Thymus (tissue), 11 donors: ENCODE results near the gene RTCB. TPM values are rescaled to one million over a fixed set of nuclear protein-coding genes. Genes with fewer than 3 reads are reported as not detected.

Experiments
- DNase-seq, 9 donors: peaks; one replicate each; pipeline ENCODE4 v3.0.0-alpha.2; 2013; ENCODE audit warnings: low spot score in 9 of 9, low read depth in 6 of 9, missing footprints in 1 of 9
- H3K27ac ChIP-seq, 2 donors: one replicate each; pipeline ENCODE4 v1.5.1; 2013; ENCODE audit warnings: control low read depth in 1 of 2, low read depth in 1 of 2, low read length in 1 of 2, mild to moderate bottlenecking in 1 of 2, moderate library complexity in 1 of 2
- H3K27me3 ChIP-seq, 2 donors: one replicate each; pipeline ENCODE4 v1.5.1; 2013; ENCODE audit warnings: low read length in 1 of 2; ENCODE audit not compliant: control insufficient read depth in 2 of 2, insufficient read depth in 1 of 2
- H3K36me3 ChIP-seq, 2 donors: one replicate each; pipeline ENCODE4 v1.5.1; 2013; ENCODE audit warnings: low read length in 1 of 2, mild to moderate bottlenecking in 1 of 2, moderate library complexity in 1 of 2; ENCODE audit not compliant: control insufficient read depth in 2 of 2, insufficient read depth in 2 of 2
- H3K4me1 ChIP-seq, 2 donors: one replicate each; pipeline ENCODE4 v1.5.1; 2013; ENCODE audit warnings: low read length in 2 of 2; ENCODE audit not compliant: control insufficient read depth in 2 of 2, insufficient read depth in 2 of 2
- H3K4me3 ChIP-seq, 2 donors: one replicate each; pipeline ENCODE4 v1.5.1; 2013; ENCODE audit warnings: low read length in 2 of 2, control low read depth in 1 of 2, mild to moderate bottlenecking in 1 of 2
- H3K9me3 ChIP-seq, 2 donors: one replicate each; pipeline ENCODE4 v1.5.1; 2013; ENCODE audit warnings: low read length in 1 of 2, mild to moderate bottlenecking in 1 of 2; ENCODE audit not compliant: control insufficient read depth in 2 of 2, insufficient read depth in 1 of 2
- WGBS: extraction: QIAGEN DNeasy Blood & Tissue Kit; methylation state at CpG from one replicate; pipeline ENCODE4 v1.1.7; 2013; 5-methylcytosine and 5-hydroxymethylcytosine counted together
- polyA plus RNA-seq: library from polyadenylated mRNA; stranded (reverse); fragments of 200-250 nt; gene quantifications from one replicate; pipeline ENCODE4 v1.2.3, GENCODE V29; 2013
- total RNA-seq: library from RNA; stranded (reverse); fragments of 120-200 nt; gene quantifications from one replicate; pipeline ENCODE4 v1.2.4, GENCODE V29; 2013
- donor health status: healthy.

Gene RTCB
- total and polyA plus RNA-seq, 2 donors: 39.9 to 114 TPM

DNA sequence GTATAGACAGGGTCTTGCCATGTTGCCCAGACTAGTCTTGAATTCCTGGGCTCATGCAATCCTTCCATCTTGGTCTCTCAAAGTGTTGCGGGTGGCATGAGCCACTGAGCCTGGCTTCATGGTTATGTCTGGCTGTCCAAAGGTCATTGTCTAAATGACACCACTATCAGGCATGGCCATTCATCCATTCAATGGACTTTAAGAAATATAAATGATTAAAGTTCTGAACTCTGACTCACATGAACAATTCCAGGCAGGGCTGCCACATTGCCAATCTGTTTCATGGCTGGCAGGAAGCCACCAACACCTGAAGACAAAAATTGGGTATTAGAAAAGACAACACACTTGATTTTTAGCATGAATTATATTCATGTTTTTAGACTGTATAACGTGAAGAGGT is 4.1 kb downstream of the RTCB start:
- DNase-seq: no peak
- Histone ChIP-seq H3K4me1 (peaks cover 11 to 13% of the 10 kb centered on the region in 2 donors), H3K27ac (no peak overlapping the region), H3K4me3 (no peak overlapping the region), H3K36me3 (peaks cover 14 to 29% of the 10 kb centered on the region in 2 donors), H3K27me3 (no peaks in the 10 kb centered on the region), H3K9me3 (no peaks in the 10 kb centered on the region)
- WGBS: 49% methylated on average over 2 of the region's 2 CpGs

DNA sequence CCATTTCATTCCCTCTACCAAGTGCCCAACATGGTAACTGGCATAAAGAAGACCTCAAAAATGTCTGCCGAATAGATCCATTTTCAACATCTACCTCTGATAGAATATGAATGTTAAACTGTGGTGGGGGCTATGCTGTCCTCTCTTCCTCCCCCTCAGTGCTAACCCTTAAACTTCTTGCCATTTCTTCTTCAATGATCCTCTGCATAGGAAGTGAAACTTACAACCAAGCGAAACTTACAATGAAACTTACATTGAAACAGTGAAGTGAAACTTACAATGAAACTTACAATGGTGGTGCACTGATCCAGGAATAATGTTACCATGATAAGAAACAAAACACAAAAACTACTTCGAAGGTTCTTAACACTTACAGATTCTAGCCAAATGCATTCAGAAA is 4.7 kb downstream of the RTCB start:
- DNase-seq: peak in 1 of 9 donors; percentile 19
- Histone ChIP-seq H3K4me3 (no peak overlapping the region), H3K9me3 (no peaks in the 10 kb centered on the region), H3K4me1 (peaks cover 11 to 13% of the 10 kb centered on the region in 2 donors), H3K27ac (no peak overlapping the region), H3K36me3 (peaks cover 18 to 29% of the 10 kb centered on the region in 2 donors), H3K27me3 (no peaks in the 10 kb centered on the region)
- WGBS: 85% methylated on average over 3 of the region's 3 CpGs

DNA sequence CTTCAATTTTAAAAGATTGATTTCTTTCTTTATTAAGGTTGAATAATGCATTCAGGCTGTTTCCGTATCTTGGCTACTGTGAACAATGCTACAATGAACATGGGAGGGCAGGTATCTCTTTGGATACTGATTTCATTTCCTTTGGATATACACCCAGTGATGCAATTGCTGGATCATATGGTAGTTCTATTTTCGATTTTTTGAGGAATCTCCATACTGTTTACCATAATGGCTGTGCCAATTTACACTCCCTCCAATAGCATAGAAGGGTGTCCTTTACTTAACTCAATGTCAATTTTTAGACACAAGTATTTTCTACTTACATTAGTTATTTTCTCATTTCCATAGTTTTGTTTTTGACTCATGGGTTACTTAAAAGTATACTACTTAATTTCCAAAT is 8.0 kb downstream of the RTCB start:
- H3K36me3 ChIP-seq: peaks cover 43 to 48% of the 10 kb centered on the region in 2 donors
- DNase-seq: no peak
- H3K9me3 ChIP-seq: no peaks in the 10 kb centered on the region

DNA sequence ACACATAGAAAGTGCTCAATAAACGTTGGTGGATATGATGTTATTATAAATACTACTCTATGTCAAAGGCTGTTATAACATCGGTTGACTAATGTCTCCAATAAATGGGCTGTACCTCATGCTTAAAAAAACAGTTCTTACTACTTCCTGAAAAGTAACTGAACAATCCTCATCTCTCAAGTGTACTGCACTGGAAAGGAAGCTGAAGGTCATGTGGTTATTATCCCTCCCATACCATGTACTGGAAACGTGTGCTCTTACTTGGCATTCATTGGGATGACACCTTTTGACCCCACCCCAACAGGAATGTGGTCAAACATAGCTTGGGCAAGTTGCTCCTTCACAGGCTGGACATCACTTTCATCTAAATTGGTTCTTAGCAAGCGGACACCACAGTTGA is 10.6 kb downstream of the RTCB start:
- no peak for DNase-seq

More for the DNA sequence above, 8.0 kb downstream of the RTCB start:
- Histone ChIP-seq H3K4me3 (no peak overlapping the region), H3K4me1 (no peaks in the 10 kb centered on the region), H3K27ac (no peak overlapping the region), H3K27me3 (no peaks in the 10 kb centered on the region)
- 97% methylated on average over 2 of the region's 2 CpGs for WGBS

DNA sequence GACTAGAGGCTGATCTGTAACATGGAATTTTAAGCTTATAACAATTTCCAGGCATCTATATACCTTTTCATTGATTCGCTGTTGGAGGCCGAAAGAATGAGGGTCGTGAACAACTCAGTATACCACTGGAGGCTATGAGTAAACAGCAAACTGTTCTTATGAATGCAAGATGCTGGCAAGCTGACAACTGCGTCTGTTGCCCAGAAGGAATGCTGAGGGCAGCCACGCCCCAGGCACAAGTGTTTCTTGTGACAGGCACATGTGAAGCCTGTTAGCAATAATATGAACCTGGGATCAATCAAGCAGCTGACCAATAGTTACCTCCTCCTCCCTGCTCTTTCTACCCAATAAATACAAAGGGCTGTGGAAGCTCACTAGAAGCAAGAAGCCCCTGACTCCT is 15.3 kb downstream of the RTCB start:
- no peak for DNase-seq
- Histone ChIP-seq H3K9me3 (no peaks in the 10 kb centered on the region), H3K27ac (no peak overlapping the region), H3K36me3 (peaks cover 66 to 70% of the 10 kb centered on the region in 2 donors), H3K4me1 (no peaks in the 10 kb centered on the region), H3K4me3 (no peak overlapping the region), H3K27me3 (no peaks in the 10 kb centered on the region)
- 96% methylated on average over 5 of the region's 5 CpGs for WGBS

More for the DNA sequence above, 10.6 kb downstream of the RTCB start:
- no peak overlapping the region for H3K27ac ChIP-seq
- H3K36me3 ChIP-seq: peaks cover 35 to 54% of the 10 kb centered on the region in 2 donors
- H3K4me1 ChIP-seq: no peaks in the 10 kb centered on the region
- no peaks in the 10 kb centered on the region for H3K27me3 ChIP-seq
- no peak overlapping the region for H3K4me3 ChIP-seq
- 88% methylated on average over 4 of the region's 4 CpGs for WGBS
- H3K9me3 ChIP-seq: no peaks in the 10 kb centered on the region

DNA sequence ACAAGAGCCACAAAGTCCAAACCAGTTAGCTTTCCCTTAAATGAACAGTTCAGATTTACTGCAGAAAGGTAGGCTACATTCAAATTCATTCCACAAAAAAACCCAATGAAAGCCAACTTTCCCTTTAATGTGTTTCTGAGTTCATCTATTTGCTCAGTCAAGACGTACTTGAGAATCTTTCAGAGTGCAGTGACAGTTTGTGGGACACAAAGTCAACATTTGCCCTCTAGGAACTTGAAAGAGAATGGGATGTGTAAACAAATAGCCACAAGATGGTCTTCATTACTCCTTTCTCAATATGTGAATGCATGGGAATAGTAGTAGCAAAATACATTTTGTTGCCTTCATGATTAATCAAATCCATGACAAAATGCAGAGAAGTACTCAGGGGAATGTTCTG is 15.8 kb downstream of the RTCB start:
- no peak overlapping the region for H3K27ac ChIP-seq
- H3K9me3 ChIP-seq: no peaks in the 10 kb centered on the region
- H3K4me3 ChIP-seq: no peak overlapping the region
- no peaks in the 10 kb centered on the region for H3K4me1 ChIP-seq
- H3K36me3 ChIP-seq: peaks cover 64 to 69% of the 10 kb centered on the region in 2 donors
- no peaks in the 10 kb centered on the region for H3K27me3 ChIP-seq
- 99% methylated on average over 1 of the region's 1 CpG for WGBS
- no peak for DNase-seq

DNA sequence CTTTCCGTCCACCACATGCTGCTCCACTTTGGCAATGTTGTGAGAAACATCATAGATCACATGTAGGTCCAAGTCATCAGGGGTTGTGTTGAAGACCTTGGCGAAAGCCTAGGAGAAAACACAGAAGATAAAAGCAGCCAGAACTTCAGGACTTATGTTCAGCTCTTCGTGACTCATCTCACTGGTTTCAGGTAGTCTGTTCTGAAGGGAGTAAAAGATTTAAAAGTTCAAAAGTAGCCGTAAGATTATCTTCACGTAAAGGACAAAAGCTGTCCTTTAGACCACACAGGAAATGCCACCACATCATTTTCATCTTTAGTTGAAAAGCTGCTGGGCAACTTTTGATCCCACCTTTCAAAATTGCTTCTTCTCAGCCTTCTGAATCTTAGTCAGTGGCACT is 16.9 kb downstream of the RTCB start:
- WGBS: 93% methylated on average over 5 of the region's 5 CpGs
- Histone ChIP-seq H3K36me3 (peaks cover 61 to 66% of the 10 kb centered on the region in 2 donors), H3K4me3 (no peak overlapping the region), H3K9me3 (no peaks in the 10 kb centered on the region), H3K27me3 (no peaks in the 10 kb centered on the region), H3K27ac (no peak overlapping the region), H3K4me1 (no peaks in the 10 kb centered on the region)
- no peak for DNase-seq

DNA sequence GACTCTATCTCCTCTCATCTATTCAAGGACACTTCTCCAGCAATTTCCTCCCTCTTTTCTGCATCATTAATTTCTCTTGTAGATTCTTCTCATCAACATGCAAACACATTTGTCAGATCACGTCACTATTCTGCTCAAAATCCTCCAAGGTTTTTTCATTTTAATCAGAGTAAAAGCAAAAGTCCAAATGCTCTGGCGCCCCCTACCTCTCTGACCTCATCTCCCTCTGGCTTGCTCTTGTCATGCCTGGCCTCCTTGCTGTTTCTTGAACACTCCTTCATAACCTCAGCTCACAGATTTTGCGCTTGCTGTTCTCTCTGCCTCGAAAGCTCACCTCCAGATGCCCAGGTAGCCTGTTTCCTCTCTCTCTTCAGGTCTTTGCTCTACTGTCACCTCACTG is 22.4 kb downstream of the RTCB start:
- H3K27ac ChIP-seq: no peak overlapping the region
- H3K27me3 ChIP-seq: no peaks in the 10 kb centered on the region
- H3K4me3 ChIP-seq: no peak overlapping the region
- H3K36me3 ChIP-seq: peaks cover 61 to 67% of the 10 kb centered on the region in 2 donors
- no peaks in the 10 kb centered on the region for H3K4me1 ChIP-seq
- no peaks in the 10 kb centered on the region for H3K9me3 ChIP-seq
- WGBS: 93% methylated on average over 4 of the region's 4 CpGs
- DNase-seq: peak in 2 of 9 donors; percentile 16 to 21

DNA sequence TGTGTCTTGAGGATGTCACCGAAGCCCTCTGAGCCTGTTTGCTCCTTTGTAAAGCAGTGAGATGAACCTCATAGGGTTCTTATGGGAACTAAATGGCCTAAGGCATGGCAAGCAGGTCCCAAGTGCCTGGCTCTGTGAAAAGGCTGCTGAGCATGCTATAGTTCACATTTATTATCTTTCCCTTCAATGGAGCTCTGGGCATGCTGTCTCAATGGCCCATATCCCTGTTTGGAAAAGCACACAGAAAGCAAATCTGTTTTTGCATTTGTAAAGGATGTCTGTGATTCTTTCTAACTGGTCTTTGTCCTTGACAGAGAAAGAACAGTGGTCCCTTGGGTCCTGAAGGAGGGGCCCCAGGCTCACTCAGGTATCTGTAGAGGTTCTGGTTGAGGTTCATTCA is 26.4 kb downstream of the RTCB start:
- Histone ChIP-seq H3K9me3 (no peaks in the 10 kb centered on the region), H3K4me1 (no peaks in the 10 kb centered on the region), H3K4me3 (no peak overlapping the region), H3K36me3 (peaks cover 31 to 32% of the 10 kb centered on the region in 2 donors), H3K27ac (no peak overlapping the region), H3K27me3 (no peaks in the 10 kb centered on the region)
- DNase-seq: no peak
- 100% methylated on average over 1 of the region's 1 CpG for WGBS

DNA sequence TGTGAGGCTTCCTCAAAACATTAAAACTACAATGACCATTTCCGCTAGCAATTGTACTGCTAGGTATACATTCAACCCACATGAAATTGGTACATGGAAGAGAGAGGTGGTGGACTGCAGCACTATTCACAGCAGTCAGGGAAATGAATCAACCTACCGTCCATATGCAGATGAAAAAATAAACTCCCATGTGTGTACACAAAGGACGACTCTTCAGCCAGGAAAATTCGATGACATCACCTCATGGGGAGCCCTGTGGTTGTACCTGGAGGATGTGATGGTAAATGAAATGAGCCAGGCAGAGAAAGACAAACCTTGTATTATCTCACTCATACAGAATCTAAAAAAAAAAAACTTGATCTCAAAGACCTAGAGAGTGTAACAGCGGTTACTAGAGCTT is 31.1 kb downstream of the RTCB start:
- Histone ChIP-seq H3K36me3 (peaks cover 7% of the 10 kb centered on the region in 2 donors), H3K4me1 (no peaks in the 10 kb centered on the region), H3K9me3 (no peaks in the 10 kb centered on the region), H3K4me3 (no peak overlapping the region), H3K27me3 (peaks cover 0 to 3% of the 10 kb centered on the region in 2 donors), H3K27ac (no peak overlapping the region)
- no peak for DNase-seq
- WGBS: 90% methylated on average over 5 of the region's 5 CpGs
